Breast epithelium (tissue), 3 donors: ENCODE data around the gene ADGRV1.

Experiments used
- POLR2A ChIP-seq: fragments of 450-650 bp; IDR thresholded peaks from one replicate; pipeline ENCODE4 v1.6.1; 2016; ENCODE audit warnings: antibody characterized with exemption, mild to moderate bottlenecking, moderate library complexity
- POLR2AphosphoS5 ChIP-seq, 3 donors: sonication (generic); formaldehyde crosslinking; IDR thresholded peaks; one replicate each; pipeline ENCODE4 v1.6.1; 2017; ENCODE audit warnings: antibody characterized with exemption in 3 of 3
- TF ChIP-seq, protein P1 (sequence below), 3 donors: fragments of 450-650 bp; IDR thresholded peaks; one replicate each; pipeline ENCODE4 v1.5.1; 2016 to 2017; ENCODE audit warnings: antibody characterized with exemption in 3 of 3, mild to moderate bottlenecking in 3 of 3, moderate library complexity in 3 of 3

DNA sequence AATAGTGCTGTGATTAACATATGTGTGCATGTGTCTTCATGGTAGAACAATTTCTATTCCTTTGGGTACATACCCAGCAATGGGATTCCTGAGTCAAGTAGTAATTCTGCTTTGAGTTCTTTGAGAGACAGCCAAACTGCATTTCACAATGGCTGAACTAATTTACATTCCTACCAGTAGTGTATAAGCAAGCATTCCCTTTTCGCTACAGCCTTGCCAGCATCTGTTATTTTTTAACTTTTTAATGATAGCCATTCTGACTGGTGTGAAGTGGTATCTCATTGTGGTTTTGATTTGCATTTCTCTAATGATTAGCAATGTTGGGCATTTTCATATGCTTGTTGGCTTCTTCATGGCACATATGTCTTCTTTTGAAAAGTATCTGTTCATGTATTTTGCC is 516.0 kb downstream of the ADGRV1 start:
- TF ChIP-seq, protein P1, sequence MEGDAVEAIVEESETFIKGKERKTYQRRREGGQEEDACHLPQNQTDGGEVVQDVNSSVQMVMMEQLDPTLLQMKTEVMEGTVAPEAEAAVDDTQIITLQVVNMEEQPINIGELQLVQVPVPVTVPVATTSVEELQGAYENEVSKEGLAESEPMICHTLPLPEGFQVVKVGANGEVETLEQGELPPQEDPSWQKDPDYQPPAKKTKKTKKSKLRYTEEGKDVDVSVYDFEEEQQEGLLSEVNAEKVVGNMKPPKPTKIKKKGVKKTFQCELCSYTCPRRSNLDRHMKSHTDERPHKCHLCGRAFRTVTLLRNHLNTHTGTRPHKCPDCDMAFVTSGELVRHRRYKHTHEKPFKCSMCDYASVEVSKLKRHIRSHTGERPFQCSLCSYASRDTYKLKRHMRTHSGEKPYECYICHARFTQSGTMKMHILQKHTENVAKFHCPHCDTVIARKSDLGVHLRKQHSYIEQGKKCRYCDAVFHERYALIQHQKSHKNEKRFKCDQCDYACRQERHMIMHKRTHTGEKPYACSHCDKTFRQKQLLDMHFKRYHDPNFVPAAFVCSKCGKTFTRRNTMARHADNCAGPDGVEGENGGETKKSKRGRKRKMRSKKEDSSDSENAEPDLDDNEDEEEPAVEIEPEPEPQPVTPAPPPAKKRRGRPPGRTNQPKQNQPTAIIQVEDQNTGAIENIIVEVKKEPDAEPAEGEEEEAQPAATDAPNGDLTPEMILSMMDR (IDR thresholded peaks at IDR 0.05): no peak
- TF ChIP-seq POLR2AphosphoS5 (IDR thresholded peaks at IDR 0.05): no peak
- no peak for TF ChIP-seq POLR2A
